H1 (cell line): ENCODE data around the gene CDHR2. TPM values are rescaled to one million over a fixed set of nuclear protein-coding genes. Genes with fewer than 3 reads are reported as not detected.

Experiments
- BCL11A ChIP-seq, 2 experiments: IDR thresholded peaks; one replicate each; pipeline ENCODE4 v1.6.1; 2011; ENCODE audit warnings: low read depth in 2 of 2, low read length in 2 of 2, mild to moderate bottlenecking in 2 of 2
- SAP30 ChIP-seq: fragments of 300-600 bp; sonication (generic); IDR thresholded peaks from 2 replicates; pipeline ENCODE4 v1.7.1; 2012; ENCODE audit warnings: low read length, moderate library complexity, mild to moderate bottlenecking, inconsistent platforms; ENCODE audit not compliant: insufficient read depth, insufficient replicate concordance
- polyA plus RNA-seq, 7 experiments: library from polyadenylated mRNA; depleted of rRNA in 3 of 7; stranded (reverse) in 5 of 7; unstranded in 2 of 7; fragments of >200 nt in 5 of 7; fragments of 200-250 nt in 2 of 7; gene quantifications; 1 replicate in 5 of 7; 2 replicates in 1 of 7; 4 replicates in 1 of 7; pipeline versions ENCODE4 v1.2.1 to v1.2.3, GENCODE V29; 2011 to 2013; ENCODE audit warnings: missing spikeins in 2 of 7, mixed read lengths in 2 of 7
- total RNA-seq: library from RNA; stranded (reverse); fragmentation: NEBNext Ultra II Directional; extraction: Animal tissue kit (Norgen Biotek cat#: 25700); gene quantifications from 2 replicates; pipeline ENCODE4 v1.2.1, GENCODE V29; 2021
- TF ChIP-seq, protein P1 (sequence below): fragments of 300-600 bp; sonication (generic); IDR thresholded peaks from 2 replicates; pipeline ENCODE4 v1.7.1; 2012; ENCODE audit warnings: low read length, moderate library complexity, mild to moderate bottlenecking, inconsistent platforms; ENCODE audit not compliant: insufficient replicate concordance

Gene CDHR2
- total and polyA plus RNA-seq, 2 of the 8 experiments (the other 6 are each of a cell fraction or from before 2014, with no cell fraction given), result 0.02 to 0.43 TPM

DNA sequence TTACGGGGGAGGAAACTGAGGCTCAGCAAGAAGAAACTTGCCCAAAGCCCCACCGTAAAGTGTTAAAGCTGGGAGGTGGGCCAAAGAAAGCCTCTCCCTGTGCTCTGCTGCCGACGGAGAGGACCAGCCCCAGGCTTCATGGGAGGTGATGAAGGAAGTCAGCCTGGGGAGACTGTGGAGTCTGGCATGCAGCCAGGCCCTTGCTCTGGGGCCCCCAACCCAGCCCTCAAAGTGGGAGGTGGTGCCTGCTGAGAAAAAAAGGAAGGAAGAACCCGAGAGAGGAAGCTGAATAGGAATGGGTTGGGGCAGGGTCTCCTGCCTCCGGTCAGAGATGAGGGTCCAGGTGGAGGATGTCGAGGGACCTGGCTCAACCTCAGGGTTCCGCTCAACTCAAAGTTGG is 15.8 kb upstream of the CDHR2 start (continued):
- TF ChIP-seq, protein P1, sequence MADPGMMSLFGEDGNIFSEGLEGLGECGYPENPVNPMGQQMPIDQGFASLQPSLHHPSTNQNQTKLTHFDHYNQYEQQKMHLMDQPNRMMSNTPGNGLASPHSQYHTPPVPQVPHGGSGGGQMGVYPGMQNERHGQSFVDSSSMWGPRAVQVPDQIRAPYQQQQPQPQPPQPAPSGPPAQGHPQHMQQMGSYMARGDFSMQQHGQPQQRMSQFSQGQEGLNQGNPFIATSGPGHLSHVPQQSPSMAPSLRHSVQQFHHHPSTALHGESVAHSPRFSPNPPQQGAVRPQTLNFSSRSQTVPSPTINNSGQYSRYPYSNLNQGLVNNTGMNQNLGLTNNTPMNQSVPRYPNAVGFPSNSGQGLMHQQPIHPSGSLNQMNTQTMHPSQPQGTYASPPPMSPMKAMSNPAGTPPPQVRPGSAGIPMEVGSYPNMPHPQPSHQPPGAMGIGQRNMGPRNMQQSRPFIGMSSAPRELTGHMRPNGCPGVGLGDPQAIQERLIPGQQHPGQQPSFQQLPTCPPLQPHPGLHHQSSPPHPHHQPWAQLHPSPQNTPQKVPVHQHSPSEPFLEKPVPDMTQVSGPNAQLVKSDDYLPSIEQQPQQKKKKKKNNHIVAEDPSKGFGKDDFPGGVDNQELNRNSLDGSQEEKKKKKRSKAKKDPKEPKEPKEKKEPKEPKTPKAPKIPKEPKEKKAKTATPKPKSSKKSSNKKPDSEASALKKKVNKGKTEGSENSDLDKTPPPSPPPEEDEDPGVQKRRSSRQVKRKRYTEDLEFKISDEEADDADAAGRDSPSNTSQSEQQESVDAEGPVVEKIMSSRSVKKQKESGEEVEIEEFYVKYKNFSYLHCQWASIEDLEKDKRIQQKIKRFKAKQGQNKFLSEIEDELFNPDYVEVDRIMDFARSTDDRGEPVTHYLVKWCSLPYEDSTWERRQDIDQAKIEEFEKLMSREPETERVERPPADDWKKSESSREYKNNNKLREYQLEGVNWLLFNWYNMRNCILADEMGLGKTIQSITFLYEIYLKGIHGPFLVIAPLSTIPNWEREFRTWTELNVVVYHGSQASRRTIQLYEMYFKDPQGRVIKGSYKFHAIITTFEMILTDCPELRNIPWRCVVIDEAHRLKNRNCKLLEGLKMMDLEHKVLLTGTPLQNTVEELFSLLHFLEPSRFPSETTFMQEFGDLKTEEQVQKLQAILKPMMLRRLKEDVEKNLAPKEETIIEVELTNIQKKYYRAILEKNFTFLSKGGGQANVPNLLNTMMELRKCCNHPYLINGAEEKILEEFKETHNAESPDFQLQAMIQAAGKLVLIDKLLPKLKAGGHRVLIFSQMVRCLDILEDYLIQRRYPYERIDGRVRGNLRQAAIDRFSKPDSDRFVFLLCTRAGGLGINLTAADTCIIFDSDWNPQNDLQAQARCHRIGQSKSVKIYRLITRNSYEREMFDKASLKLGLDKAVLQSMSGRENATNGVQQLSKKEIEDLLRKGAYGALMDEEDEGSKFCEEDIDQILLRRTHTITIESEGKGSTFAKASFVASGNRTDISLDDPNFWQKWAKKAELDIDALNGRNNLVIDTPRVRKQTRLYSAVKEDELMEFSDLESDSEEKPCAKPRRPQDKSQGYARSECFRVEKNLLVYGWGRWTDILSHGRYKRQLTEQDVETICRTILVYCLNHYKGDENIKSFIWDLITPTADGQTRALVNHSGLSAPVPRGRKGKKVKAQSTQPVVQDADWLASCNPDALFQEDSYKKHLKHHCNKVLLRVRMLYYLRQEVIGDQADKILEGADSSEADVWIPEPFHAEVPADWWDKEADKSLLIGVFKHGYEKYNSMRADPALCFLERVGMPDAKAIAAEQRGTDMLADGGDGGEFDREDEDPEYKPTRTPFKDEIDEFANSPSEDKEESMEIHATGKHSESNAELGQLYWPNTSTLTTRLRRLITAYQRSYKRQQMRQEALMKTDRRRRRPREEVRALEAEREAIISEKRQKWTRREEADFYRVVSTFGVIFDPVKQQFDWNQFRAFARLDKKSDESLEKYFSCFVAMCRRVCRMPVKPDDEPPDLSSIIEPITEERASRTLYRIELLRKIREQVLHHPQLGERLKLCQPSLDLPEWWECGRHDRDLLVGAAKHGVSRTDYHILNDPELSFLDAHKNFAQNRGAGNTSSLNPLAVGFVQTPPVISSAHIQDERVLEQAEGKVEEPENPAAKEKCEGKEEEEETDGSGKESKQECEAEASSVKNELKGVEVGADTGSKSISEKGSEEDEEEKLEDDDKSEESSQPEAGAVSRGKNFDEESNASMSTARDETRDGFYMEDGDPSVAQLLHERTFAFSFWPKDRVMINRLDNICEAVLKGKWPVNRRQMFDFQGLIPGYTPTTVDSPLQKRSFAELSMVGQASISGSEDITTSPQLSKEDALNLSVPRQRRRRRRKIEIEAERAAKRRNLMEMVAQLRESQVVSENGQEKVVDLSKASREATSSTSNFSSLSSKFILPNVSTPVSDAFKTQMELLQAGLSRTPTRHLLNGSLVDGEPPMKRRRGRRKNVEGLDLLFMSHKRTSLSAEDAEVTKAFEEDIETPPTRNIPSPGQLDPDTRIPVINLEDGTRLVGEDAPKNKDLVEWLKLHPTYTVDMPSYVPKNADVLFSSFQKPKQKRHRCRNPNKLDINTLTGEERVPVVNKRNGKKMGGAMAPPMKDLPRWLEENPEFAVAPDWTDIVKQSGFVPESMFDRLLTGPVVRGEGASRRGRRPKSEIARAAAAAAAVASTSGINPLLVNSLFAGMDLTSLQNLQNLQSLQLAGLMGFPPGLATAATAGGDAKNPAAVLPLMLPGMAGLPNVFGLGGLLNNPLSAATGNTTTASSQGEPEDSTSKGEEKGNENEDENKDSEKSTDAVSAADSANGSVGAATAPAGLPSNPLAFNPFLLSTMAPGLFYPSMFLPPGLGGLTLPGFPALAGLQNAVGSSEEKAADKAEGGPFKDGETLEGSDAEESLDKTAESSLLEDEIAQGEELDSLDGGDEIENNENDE, result no peak
- TF ChIP-seq SAP30, result no peak
- no peak for TF ChIP-seq BCL11A (IDR thresholded peaks at IDR 0.05; ENCODE audit: low read depth in 2 of 2, low read length in 2 of 2)
- TF ChIP-seq, all 59 proteins: peak for 0
